Loucy (cell line): ENCODE measurements around the gene PTPN3.

Experiments
- CTCF ChIP-seq: fragments of 200-600 bp; sonication (generic); conservative IDR thresholded peaks from 2 replicates; pipeline ENCODE4 v1.5.1; 2014; ENCODE audit warnings: mild to moderate bottlenecking, antibody characterized with exemption, low read length
- EZH2phosphoT487 ChIP-seq: fragments of 200-600 bp; IDR thresholded peaks from 2 replicates; pipeline ENCODE4 v1.6.1; 2018; ENCODE audit warnings: antibody characterized with exemption, mild to moderate bottlenecking, moderate library complexity, borderline replicate concordance

- TF ChIP-seq CTCF: no peak
- no peak for TF ChIP-seq EZH2phosphoT487
Measured at GRCh38 chr9:109417054-109417453, 81.1 kb downstream of the PTPN3 start.
